ENCODE results near the gene RAB27A.
"Not testable (repeated sequence)": the region's sequence is repeated elsewhere in the genome, so short reads cannot be mapped to it uniquely, and the experiment has no call there.

Gene RAB27A

GRCh38 chr15:55289746-55290527, at the start of gene RAB27A:
Gene RAB27A (minus strand): TSS chr15:55289813. CDS start chr15:55234934, 54,879 bp downstream.
- DNase-seq (ENCODE audit: low spot score): no peak

DNA sequence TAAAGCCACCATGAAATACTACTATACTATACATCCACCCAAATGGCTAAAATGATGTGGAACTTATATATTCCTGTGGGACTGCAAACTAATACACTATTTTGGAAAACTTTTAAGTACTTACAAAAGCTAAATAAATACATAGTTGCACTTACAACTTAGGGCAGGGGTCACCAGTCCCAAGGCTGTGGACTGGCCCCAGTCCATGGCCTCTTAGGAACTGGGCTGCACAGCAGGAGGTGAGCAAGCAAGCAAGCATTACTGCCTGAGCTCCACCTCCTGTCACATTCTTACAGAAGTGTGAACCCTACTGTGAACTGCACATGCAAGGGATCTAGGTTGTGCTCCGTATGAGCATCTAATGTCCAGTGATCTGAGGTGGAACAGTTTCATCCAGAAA, 47.5 kb upstream of the RAB27A start:
- DNase-seq (ENCODE audit: low spot score): no peak

DNA sequence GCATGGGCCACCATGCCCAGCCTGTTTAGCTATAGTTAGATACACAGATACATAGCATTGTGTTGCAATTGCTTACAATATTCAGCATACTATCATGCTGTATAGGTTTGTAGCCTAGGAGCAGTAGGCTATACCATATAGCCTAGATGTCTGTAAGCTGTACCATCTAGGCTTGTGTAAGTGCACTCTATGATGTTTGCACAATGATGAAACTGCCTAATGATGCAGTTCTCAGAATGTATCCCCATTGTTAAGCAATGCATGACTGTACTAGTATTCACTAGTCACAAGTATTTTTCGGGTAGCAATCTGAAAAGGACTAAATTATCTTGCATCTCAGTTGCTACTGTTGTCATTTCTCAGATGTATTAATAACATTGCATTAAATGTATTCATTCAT, 45.4 kb upstream of the RAB27A start:
- no peak for DNase-seq (ENCODE audit: low spot score)

- no peak for DNase-seq (ENCODE audit: low spot score)
These were observed 44.8 kb upstream of the RAB27A start for GRCh38 chr15:55334371-55334770.

- no peak for DNase-seq (ENCODE audit: low spot score)
These were observed 37.8 kb upstream of the RAB27A start for GRCh38 chr15:55327387-55327786.

DNA sequence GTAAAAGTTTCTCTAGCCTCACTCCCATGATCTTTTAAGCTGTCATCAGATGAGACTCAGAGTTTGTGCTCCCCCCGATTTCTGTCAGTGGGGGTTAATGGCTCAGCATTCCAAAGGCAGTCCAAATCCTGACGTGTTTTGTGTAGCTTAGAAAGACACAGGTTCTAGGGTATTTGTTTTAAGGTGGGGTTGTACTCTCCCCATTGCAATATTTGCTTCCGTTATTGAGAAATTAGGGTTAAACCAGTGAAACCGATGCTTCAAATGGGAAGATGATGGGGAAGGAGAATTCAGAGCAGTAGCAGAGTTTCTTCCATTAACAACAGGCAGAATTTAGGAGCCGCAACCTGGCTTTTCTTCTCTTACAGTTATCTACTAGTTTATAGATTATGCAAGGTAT, 32.9 kb upstream of the RAB27A start:
- DNase-seq (ENCODE audit: low spot score): no peak

DNA sequence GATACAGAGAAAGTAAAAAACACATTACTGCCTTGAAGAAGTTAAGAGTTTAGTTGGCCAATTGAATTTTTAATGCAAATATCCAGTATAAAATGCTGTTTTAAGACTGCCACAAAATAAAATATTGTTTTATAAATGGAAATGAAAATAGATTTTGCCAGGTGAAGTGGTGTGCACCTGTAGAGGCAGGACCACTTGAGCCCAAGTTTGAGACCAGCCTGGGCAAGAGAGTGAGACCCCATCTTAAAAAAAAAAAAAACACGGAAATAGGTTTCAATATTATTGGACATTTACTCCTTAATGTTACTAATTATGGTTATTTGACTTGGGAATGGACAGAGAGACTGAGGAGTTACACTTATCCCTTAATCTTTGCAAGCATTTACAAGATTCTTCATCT, 31.4 kb upstream of the RAB27A start:
- DNase-seq (ENCODE audit: low spot score): no peak

DNA sequence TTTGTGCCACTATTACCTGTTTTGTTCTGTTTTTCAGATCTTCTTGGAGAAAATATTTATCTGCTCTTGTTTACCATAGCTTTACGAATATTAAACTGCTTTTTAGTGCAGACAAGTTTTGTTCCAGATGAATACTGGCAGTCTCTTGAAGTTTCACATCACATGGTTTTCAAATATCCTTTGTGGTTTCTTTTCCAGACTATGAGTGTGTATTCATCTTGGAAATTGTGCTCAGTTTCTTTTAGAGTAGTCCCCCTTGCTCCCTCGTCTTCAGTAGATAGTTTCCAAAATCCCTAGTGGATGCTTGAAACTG, 30.6 kb upstream of the RAB27A start:
- no peak for DNase-seq (ENCODE audit: low spot score)

DNA sequence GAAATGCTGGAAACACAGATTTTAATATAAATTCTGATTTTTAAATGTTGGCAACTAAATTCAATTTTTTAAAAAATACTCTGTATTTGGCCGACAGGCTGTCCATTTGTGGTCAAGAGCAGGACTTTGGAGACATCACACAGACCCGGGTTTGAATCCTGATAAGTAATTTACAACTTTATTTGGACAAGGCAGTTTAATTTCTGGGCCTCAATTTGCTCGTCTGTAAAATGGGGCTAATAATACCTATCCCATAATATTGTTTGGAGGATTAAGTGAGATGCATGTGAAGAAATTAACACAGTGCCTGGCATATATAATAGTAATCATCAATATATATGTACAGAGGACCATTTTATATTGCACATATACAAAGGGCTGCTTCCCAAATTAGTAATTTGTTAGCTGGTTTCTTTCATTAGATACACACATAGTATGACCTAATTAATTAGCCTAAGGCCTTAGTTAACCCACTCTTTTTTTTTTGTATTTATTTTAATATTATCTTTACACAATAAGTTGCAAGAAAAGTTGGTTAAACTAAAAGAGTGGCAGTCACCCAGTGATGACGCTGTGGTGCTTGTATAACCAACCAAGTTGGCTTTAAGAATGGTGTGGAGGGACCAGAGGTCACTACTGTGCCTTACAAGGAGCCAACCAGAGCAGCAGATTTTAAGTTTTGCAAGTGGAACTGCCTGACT, 30.1 kb upstream of the RAB27A start:
- no peak for DNase-seq (ENCODE audit: low spot score)

GRCh38 chr15:55318588-55319494, 29.2 kb upstream of the RAB27A start, which contains the start of the genes PIGB and PIGBOS1:
Gene PIGB (plus strand): TSS chr15:55319222. CDS start chr15:55319251, 29 bp downstream.
Gene PIGBOS1 (minus strand): TSS chr15:55319123. CDS start chr15:55317792, 1,331 bp downstream.
- DNase-seq (ENCODE audit: low spot score): peak; percentile 83

GRCh38 chr15:55302801-55303200, 13.2 kb upstream of the RAB27A start:
- DNase-seq (ENCODE audit: low spot score): not testable (repeated sequence)

DNA sequence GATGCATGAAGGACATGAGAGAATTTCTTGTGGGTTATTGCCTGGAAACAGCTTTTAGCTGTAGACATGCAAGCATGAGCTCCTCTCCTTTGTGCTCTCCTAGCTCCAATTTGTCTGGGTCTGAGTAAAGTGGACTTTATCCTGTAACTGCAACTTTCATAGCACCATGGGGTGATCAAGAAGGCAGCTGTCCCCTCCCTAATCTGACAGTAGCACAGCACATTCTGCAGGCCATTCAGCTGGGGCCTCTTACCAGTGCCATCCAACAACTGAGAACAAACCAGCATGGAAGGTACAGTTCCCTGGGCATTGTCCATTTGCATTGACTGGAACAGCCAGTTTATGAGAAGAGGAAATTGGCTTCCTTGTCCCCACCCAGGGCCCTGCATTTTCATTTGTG, 7.7 kb upstream of the RAB27A start:
- DNase-seq (ENCODE audit: low spot score): no peak

GRCh38 chr15:55290528-55291057, 980 bp upstream of the RAB27A start:
- DNase-seq (ENCODE audit: low spot score): peak; percentile 69

DNA sequence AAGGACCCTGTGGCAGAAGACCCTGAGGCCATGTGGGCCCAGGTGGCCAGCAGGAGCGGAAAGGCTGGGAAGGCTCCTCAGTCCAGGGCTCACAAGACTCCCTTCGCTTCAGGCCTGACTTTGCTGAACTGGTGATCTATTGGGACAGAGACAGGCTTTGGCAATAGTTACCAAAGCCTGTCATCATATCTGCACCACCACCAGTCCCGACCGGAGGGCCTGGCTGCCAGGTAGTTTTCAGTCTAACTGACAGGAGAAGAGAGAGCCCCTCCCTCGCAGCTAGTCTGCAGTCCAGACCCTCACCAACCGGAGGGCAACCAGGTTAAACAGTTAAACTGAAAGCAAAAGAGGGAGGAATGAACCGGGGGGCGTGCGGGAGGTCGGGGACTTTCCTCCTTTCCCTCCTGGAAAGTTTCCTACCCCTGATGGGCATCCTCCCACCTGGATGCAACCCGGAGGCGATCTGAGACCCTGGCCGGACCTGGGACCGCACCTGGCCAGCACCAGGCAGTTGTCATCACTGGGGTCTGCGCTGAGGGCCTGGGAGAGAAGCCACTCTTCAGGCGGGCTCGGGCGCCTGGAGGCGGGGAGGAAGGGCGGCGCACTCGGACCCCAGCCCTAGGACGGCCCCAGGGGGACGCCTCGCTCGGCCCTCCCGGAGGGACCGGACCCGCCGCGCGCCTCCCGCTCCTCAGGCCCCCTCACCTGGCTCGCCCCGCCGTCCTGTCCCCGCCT, 435 bp downstream of the RAB27A start:
- no peak for DNase-seq (ENCODE audit: low spot score)

DNA sequence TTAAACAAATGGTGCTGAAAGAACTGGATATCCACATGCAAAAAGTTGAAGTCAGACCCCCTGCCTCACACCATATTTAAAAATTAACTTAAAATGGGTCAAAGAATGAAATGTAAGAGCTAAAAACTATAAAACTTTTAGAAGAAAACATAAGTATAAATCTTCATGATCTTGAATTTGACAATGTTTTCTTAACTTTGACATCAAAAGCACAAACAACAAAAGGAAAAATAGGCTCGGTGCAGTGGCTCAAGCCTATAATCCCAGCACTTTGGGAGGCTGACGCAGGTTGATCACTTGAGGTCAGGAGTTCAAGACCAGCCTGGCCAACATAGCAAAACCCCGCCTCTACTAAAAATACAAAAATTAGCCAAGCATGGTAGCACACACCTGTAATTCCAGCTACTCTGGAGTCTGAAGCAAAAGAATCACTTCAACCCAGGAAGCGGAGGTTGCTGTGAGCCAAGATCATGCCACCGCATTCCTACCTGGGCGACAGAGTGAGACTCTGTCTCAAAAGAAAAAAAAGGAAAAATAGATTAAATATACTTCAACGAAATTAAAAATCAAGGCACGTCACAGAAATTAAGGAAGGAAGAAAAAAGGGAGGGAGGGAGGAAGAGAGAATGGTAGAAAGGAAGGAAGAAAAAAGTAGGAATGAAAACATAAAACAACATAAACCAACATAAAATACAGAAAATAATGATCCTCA, 1.5 kb downstream of the RAB27A start:
- DNase-seq (ENCODE audit: low spot score): no peak

DNA sequence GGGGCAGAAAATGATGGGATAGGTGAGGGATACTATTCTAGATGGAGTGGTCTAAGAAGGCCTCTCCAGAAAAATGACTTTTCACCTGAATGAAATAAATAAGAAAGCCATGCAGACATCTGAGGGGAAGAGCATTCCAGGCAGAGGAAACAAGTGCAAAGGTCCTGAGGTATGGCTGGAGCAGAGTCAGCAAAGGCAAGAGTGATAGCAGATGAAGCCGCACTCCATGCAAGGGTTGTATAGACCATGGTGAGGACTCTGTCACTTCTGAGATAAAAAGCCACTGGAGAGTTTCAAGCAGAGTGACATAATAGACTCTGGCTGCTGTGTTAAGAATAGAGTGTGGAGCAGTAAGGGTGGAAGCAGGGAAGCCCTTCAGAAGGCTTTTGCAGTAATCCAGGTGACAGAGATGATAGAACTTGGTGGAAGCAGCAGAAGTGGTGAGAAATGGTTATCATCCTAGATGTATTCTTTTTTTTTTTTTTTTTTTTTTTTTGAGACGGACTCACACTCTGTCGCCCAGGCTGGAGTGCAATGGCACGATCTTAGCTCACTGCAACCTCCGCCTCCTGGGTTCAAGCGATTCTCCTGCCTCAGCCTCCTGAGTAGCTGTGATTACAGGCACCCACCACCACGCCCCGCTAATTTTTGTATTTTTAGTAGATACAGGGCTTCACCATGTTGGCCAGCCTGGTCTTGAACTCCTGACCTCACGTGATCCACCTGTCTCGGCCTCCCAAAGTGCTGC, 3.0 kb downstream of the RAB27A start:
- not testable (repeated sequence) for DNase-seq (ENCODE audit: low spot score)

GRCh38 chr15:55284426-55284825, 5.2 kb downstream of the RAB27A start:
- no peak for DNase-seq (ENCODE audit: low spot score)

DNA sequence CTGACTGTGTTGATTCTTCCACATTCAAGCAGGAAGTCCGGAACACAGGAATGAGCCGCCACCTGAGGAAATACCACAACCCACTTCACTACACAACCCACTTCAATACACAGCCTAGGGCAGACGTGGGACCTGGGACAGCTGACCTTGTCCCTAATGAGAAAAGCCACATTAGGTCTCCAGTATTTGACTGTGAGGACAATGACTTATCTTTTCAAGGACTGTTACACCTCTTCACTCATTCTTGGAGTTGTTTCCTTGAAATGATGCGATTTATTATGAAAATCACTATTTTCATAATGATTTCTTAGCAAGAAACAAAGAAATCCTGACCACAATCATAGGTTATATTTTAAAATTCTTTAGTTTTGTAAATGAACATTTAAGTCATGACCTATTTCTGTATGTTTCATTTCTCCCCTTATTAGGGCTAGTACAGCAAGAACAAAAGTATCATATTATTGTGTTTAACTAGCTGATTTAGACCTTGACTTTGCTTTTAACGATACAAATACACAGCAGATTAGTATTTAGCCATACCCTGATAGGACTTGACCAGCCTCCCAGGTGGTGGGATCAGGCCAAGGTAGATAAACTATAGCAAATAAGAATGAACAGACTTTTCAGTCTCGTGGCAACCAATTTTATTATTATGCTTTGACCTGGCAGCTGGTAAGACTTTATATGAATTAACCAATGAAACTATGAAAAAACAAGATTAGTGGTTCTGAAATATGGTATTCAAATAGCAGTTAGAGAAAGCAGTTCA, 6.0 kb downstream of the RAB27A start:
- DNase-seq (ENCODE audit: low spot score): no peak

- no peak for DNase-seq (ENCODE audit: low spot score)
These were observed 7.3 kb downstream of the RAB27A start for GRCh38 chr15:55282284-55282833.

Measured in pons (tissue), 1 donor.